HepG2 (cell line): Measurements from ENCODE around the gene ACBD5. TPM values are rescaled to one million over a fixed set of nuclear protein-coding genes. Genes with fewer than 3 reads are reported as not detected.

Experiments
- AGO1 ChIP-seq: fragments of 200-400 bp; formaldehyde crosslinking; IDR thresholded peaks from 2 replicates; pipeline ENCODE4 v1.6.1; 2017; ENCODE audit warnings: mild to moderate bottlenecking, low read depth, low read length, moderate library complexity; ENCODE audit not compliant: poor library complexity, severe bottlenecking
- ARNT2 ChIP-seq: sonication (generic); formaldehyde crosslinking; IDR thresholded peaks from 2 replicates; pipeline ENCODE4 v1.8.0; 2022; ENCODE audit warnings: mild to moderate bottlenecking, low read depth, missing genetic modification reagents, moderate library complexity
- ATF7 ChIP-seq, 2 experiments: fragments of 450-650 bp in 1 of 2; sonication (generic) in 1 of 2; formaldehyde crosslinking in 1 of 2; IDR thresholded peaks; 2 replicates each; pipeline versions ENCODE4 v1.4.0 to v1.6.1; 2016 to 2020; ENCODE audit warnings: antibody characterized with exemption in 1 of 2, mild to moderate bottlenecking in 1 of 2, missing genetic modification reagents in 1 of 2
- BHLHE40 ChIP-seq: IDR thresholded peaks from 2 replicates; pipeline ENCODE4 v1.6.1; 2011; ENCODE audit warnings: low read length, improper control_type of control experiment
- DMAP1 ChIP-seq: IDR thresholded peaks from 2 replicates; pipeline ENCODE4 v1.6.1; 2016
- GATAD1 ChIP-seq: IDR thresholded peaks from 2 replicates; pipeline ENCODE4 v1.6.1; 2016; ENCODE audit warnings: missing genetic modification reagents, missing compliant biosample characterization
- HDAC1 ChIP-seq: sonication (generic); formaldehyde crosslinking; IDR thresholded peaks from 2 replicates; pipeline ENCODE4 v1.5.1; 2020; ENCODE audit warnings: mild to moderate bottlenecking, missing genetic modification reagents
- KAT8 ChIP-seq: IDR thresholded peaks from 2 replicates; pipeline ENCODE4 v1.6.1; 2016; ENCODE audit warnings: missing genetic modification reagents, missing compliant biosample characterization
- MZF1 ChIP-seq: sonication (generic); formaldehyde crosslinking; IDR thresholded peaks from 2 replicates; pipeline ENCODE4 v1.8.1; 2023; ENCODE audit warnings: mild to moderate bottlenecking, missing genetic modification reagents, borderline replicate concordance
- NCOR1 ChIP-seq: fragments of 200-600 bp; sonication (generic); IDR thresholded peaks from 2 replicates; pipeline ENCODE4 v1.7.0; 2017; ENCODE audit warnings: antibody characterized with exemption, low read length, borderline replicate concordance
- REXO4 ChIP-seq: sonication (generic); formaldehyde crosslinking; IDR thresholded peaks from 2 replicates; pipeline ENCODE4 v1.8.0; 2022; ENCODE audit warnings: missing genetic modification reagents, mild to moderate bottlenecking, borderline replicate concordance
- SALL1 ChIP-seq: sonication (generic); formaldehyde crosslinking; IDR thresholded peaks from 2 replicates; pipeline ENCODE4 v1.8.0; 2022; ENCODE audit warnings: mild to moderate bottlenecking, missing genetic modification reagents
- SALL2 ChIP-seq: sonication (generic); formaldehyde crosslinking; IDR thresholded peaks from 2 replicates; pipeline ENCODE4 v1.8.1; 2023; ENCODE audit warnings: mild to moderate bottlenecking, missing genetic modification reagents, inconsistent platforms
- ZFX ChIP-seq: sonication (generic); formaldehyde crosslinking; IDR thresholded peaks from 2 replicates; pipeline ENCODE4 v1.4.0; 2020; ENCODE audit warnings: mild to moderate bottlenecking, low read depth, missing genetic modification reagents, moderate library complexity
- ZFYVE20 ChIP-seq: sonication (generic); formaldehyde crosslinking; IDR thresholded peaks from 2 replicates; pipeline ENCODE4 v1.8.0; 2023; ENCODE audit warnings: low read depth, mild to moderate bottlenecking, moderate library complexity, missing genetic modification reagents, borderline replicate concordance
- ZNF253 ChIP-seq: sonication (generic); formaldehyde crosslinking; IDR thresholded peaks from 2 replicates; pipeline ENCODE4 v1.8.0; 2022; ENCODE audit warnings: mild to moderate bottlenecking, missing genetic modification reagents, borderline replicate concordance
- ZNF496 ChIP-seq: sonication (generic); formaldehyde crosslinking; IDR thresholded peaks from 2 replicates; pipeline ENCODE4 v1.8.1; 2023; ENCODE audit warnings: mild to moderate bottlenecking, moderate library complexity, missing genetic modification reagents; ENCODE audit not compliant: insufficient replicate concordance
- ZNF7 ChIP-seq: IDR thresholded peaks from 2 replicates; pipeline ENCODE4 v1.6.1; 2016; ENCODE audit warnings: missing biosample characterization, missing genetic modification reagents
- polyA plus RNA-seq, 8 experiments: library from polyadenylated mRNA; depleted of rRNA in 3 of 8; stranded (reverse) in 7 of 8; unstranded in 1 of 8; fragments of >200 nt; fragmentation: Illumina TruSeq in 4 of 8; extraction: Trizol in 4 of 8; gene quantifications; 2 replicates each; pipeline versions ENCODE4 v1.2.1 to v1.2.3, GENCODE V29; 2011 to 2016; ENCODE audit warnings: low read depth in 4 of 8, missing spikeins in 1 of 8, mixed read lengths in 1 of 8; ENCODE audit not compliant: insufficient read depth in 1 of 8
- total RNA-seq, 5 experiments: library from RNA; depleted of rRNA; stranded (reverse); fragments of >200 nt; fragmentation: Illumina TruSeq; extraction: Trizol; gene quantifications; 2 replicates each; pipeline ENCODE4 v1.2.3, GENCODE V29; 2016; ENCODE audit warnings: low read depth in 1 of 5
- TF ChIP-seq, protein P1 (sequence below): sonication (generic); formaldehyde crosslinking; conservative IDR thresholded peaks from 2 replicates; pipeline ENCODE4 v1.4.0; 2020; ENCODE audit warnings: mild to moderate bottlenecking, missing genetic modification reagents, moderate library complexity
- TF ChIP-seq, protein P2 (sequence below): sonication (generic); formaldehyde crosslinking; IDR thresholded peaks from 2 replicates; pipeline ENCODE4 v1.5.0; 2020; ENCODE audit warnings: mild to moderate bottlenecking, missing genetic modification reagents
- TF ChIP-seq, protein P3 (sequence below): sonication (generic); formaldehyde crosslinking; IDR thresholded peaks from 2 replicates; pipeline ENCODE4 v1.5.0; 2020; ENCODE audit warnings: mild to moderate bottlenecking, missing genetic modification reagents

ACBD5 gene
- total and polyA plus RNA-seq, 2 of the 13 experiments (the other 11 are each of a cell fraction or from before 2014, with no cell fraction given), result 10.3 to 14.8 TPM

DNA sequence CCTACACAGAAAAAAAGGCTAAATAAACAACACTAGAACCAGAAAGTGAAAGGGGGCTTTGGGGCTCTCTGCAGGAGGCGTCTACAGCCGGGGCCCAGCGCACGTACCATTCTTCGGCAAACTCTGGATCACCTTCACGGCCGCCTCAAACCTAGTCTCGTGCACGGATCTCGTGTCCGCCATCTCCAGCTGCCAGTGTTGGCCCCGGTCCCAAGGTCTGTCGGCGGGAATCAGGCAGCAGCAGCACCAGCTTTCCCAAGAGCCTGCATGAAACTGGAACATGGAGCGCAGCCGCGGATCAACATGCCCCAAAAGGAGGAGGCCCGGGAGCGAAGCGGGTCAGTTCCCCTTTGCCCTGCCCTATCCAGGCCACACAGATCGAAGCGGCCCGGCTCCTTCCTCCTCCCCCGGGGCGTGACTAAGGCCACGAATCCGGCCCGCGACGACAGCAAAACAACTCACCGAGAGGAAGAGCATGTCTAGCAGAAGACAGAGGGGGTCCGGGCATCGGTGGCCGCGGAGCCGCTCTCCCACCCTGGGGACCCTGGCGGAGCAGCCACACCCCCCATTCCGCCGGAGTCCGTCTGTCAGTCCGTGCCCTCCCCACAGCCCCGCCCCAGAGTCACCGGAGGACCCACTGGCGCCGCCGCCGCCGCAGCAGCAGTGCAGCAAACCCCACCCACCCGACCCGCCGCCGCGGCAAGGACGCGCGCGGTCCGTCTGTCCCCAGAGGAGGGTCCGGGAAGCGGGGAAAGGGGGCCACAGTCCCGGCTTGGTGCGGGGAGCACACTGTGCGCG is at the start of gene ACBD5 (continued):
- TF ChIP-seq, protein P1, sequence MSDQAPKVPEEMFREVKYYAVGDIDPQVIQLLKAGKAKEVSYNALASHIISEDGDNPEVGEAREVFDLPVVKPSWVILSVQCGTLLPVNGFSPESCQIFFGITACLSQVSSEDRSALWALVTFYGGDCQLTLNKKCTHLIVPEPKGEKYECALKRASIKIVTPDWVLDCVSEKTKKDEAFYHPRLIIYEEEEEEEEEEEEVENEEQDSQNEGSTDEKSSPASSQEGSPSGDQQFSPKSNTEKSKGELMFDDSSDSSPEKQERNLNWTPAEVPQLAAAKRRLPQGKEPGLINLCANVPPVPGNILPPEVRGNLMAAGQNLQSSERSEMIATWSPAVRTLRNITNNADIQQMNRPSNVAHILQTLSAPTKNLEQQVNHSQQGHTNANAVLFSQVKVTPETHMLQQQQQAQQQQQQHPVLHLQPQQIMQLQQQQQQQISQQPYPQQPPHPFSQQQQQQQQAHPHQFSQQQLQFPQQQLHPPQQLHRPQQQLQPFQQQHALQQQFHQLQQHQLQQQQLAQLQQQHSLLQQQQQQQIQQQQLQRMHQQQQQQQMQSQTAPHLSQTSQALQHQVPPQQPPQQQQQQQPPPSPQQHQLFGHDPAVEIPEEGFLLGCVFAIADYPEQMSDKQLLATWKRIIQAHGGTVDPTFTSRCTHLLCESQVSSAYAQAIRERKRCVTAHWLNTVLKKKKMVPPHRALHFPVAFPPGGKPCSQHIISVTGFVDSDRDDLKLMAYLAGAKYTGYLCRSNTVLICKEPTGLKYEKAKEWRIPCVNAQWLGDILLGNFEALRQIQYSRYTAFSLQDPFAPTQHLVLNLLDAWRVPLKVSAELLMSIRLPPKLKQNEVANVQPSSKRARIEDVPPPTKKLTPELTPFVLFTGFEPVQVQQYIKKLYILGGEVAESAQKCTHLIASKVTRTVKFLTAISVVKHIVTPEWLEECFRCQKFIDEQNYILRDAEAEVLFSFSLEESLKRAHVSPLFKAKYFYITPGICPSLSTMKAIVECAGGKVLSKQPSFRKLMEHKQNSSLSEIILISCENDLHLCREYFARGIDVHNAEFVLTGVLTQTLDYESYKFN (CRISPR knock-in tag), result peak; percentile 49; the same call in 1 of the 2 replicates
- no peak for TF ChIP-seq ZNF496 (CRISPR knock-in tag)
- TF ChIP-seq SALL1 (CRISPR knock-in tag), result peak; percentile 64; the same call in 1 of the 2 replicates
- TF ChIP-seq ZFX (CRISPR knock-in tag), result peak; percentile 74
- TF ChIP-seq REXO4 (CRISPR knock-in tag), result no peak
- peak; percentile 77 for TF ChIP-seq HDAC1 (CRISPR knock-in tag)
- no peak for TF ChIP-seq ZNF7
- no peak for TF ChIP-seq MZF1 (CRISPR knock-in tag)
- no peak for TF ChIP-seq ATF7 (IDR thresholded peaks at IDR 0.05)
- TF ChIP-seq ATF7 (CRISPR knock-in tag; IDR thresholded peaks at IDR 0.05), result no peak
- TF ChIP-seq BHLHE40, result peak; percentile 91
- TF ChIP-seq NCOR1, result no peak
- TF ChIP-seq ZFYVE20 (CRISPR knock-in tag), result no peak
- TF ChIP-seq, protein P2, sequence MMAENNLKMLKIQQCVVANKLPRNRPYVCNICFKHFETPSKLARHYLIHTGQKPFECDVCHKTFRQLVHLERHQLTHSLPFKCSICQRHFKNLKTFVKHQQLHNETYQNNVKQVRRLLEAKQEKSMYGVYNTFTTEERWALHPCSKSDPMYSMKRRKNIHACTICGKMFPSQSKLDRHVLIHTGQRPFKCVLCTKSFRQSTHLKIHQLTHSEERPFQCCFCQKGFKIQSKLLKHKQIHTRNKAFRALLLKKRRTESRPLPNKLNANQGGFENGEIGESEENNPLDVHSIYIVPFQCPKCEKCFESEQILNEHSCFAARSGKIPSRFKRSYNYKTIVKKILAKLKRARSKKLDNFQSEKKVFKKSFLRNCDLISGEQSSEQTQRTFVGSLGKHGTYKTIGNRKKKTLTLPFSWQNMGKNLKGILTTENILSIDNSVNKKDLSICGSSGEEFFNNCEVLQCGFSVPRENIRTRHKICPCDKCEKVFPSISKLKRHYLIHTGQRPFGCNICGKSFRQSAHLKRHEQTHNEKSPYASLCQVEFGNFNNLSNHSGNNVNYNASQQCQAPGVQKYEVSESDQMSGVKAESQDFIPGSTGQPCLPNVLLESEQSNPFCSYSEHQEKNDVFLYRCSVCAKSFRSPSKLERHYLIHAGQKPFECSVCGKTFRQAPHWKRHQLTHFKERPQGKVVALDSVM, result peak; percentile 40; the same call in 1 of the 2 replicates
- TF ChIP-seq DMAP1 (CRISPR knock-in tag), result peak; percentile 48; the same call in 1 of the 2 replicates
- peak; percentile 70 for TF ChIP-seq AGO1
- TF ChIP-seq KAT8, result peak; percentile 65; the same call in 1 of the 2 replicates
- TF ChIP-seq GATAD1 (CRISPR knock-in tag), result peak; percentile 49; the same call in 1 of the 2 replicates
- TF ChIP-seq ZNF253 (CRISPR knock-in tag), result peak; percentile 85; the same call in 1 of the 2 replicates
- TF ChIP-seq SALL2 (CRISPR knock-in tag), result peak; percentile 80
- TF ChIP-seq, protein P3, sequence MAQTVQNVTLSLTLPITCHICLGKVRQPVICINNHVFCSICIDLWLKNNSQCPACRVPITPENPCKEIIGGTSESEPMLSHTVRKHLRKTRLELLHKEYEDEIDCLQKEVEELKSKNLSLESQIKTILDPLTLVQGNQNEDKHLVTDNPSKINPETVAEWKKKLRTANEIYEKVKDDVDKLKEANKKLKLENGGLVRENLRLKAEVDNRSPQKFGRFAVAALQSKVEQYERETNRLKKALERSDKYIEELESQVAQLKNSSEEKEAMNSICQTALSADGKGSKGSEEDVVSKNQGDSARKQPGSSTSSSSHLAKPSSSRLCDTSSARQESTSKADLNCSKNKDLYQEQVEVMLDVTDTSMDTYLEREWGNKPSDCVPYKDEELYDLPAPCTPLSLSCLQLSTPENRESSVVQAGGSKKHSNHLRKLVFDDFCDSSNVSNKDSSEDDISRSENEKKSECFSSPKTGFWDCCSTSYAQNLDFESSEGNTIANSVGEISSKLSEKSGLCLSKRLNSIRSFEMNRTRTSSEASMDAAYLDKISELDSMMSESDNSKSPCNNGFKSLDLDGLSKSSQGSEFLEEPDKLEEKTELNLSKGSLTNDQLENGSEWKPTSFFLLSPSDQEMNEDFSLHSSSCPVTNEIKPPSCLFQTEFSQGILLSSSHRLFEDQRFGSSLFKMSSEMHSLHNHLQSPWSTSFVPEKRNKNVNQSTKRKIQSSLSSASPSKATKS (CRISPR knock-in tag), result peak; percentile 22; the same call in 1 of the 2 replicates
- peak; percentile 53; the same call in 1 of the 2 replicates for TF ChIP-seq ARNT2 (CRISPR knock-in tag)
